ENCODE measurements around the gene KCTD1.

DNA sequence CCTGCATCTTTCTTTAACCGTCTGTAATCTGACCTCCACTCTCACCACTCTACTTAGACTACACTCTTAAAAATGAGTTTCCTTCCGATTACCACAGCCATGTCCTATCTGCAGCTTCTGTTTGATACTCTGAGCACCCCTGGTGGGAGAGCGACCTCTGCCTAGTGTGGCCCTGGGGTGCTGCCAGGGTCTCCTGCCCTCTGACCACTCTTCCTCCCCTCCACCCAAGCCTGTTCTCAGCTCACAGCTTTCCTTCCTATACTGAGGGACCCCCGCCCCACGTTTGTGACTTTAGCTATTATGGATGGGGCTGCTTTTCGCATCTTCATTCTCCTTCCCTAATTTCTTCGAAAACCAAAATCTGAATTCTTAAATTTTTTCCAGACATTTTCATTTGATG lies 132.7 kb downstream of the KCTD1 start:
- TF ChIP-seq EZH2phosphoT487 (IDR thresholded peaks at IDR 0.05; ENCODE audit: low read depth): no peak
- TF ChIP-seq, protein P1, sequence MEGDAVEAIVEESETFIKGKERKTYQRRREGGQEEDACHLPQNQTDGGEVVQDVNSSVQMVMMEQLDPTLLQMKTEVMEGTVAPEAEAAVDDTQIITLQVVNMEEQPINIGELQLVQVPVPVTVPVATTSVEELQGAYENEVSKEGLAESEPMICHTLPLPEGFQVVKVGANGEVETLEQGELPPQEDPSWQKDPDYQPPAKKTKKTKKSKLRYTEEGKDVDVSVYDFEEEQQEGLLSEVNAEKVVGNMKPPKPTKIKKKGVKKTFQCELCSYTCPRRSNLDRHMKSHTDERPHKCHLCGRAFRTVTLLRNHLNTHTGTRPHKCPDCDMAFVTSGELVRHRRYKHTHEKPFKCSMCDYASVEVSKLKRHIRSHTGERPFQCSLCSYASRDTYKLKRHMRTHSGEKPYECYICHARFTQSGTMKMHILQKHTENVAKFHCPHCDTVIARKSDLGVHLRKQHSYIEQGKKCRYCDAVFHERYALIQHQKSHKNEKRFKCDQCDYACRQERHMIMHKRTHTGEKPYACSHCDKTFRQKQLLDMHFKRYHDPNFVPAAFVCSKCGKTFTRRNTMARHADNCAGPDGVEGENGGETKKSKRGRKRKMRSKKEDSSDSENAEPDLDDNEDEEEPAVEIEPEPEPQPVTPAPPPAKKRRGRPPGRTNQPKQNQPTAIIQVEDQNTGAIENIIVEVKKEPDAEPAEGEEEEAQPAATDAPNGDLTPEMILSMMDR (IDR thresholded peaks at IDR 0.05; ENCODE audit: low read depth, low read length): no peak
